HG03135 (cell line): ENCODE results near the gene OR56A4.

ENCODE experiments used
- ATAC-seq: cut with Tn5 transposase; IDR thresholded peaks from one replicate; pipeline ENCODE4 v1.9.1; 2021; ENCODE audit warnings: mild to moderate bottlenecking, moderate library complexity; ENCODE audit not compliant: unreplicated experiment

The OR56A4 gene

GRCh38 chr11:6006846-6007245 lies at the start of gene OR56A4:
OR56A4 (minus strand) TSS chr11:6006946; CDS start chr11:6002992, 3,954 bp downstream.
- ATAC-seq = no peak

GRCh38 chr11:6055569-6055968 lies 48.8 kb upstream of the OR56A4 start:
- ATAC-seq = no peak

- no peak for ATAC-seq
Measured at GRCh38 chr11:6052374-6052773, 45.6 kb upstream of the OR56A4 start.

GRCh38 chr11:6040874-6041273 lies 34.1 kb upstream of the OR56A4 start:
- no peak for ATAC-seq

- ATAC-seq = no peak
Measured at GRCh38 chr11:6030708-6031405, 24.1 kb upstream of the OR56A4 start, which contains the start of gene OR56A1. OR56A1 (minus strand) TSS chr11:6030758; CDS start chr11:6027692, 3,066 bp downstream.

- ATAC-seq = no peak
Measured at GRCh38 chr11:6027501-6027900, 20.8 kb upstream of the OR56A4 start.

- ATAC-seq = no peak
Measured at GRCh38 chr11:6025056-6025455, 18.3 kb upstream of the OR56A4 start.

- ATAC-seq = no peak
Measured at GRCh38 chr11:6022956-6023355, 16.2 kb upstream of the OR56A4 start.

- no peak for ATAC-seq
Measured at GRCh38 chr11:6013042-6013441, 6.3 kb upstream of the OR56A4 start.

- ATAC-seq = no peak
Measured at GRCh38 chr11:6012035-6012668, 5.4 kb upstream of the OR56A4 start.

- ATAC-seq = no peak
Measured at GRCh38 chr11:6006395-6006794, 351 bp downstream of the OR56A4 start.

GRCh38 chr11:6002202-6002699 lies 4.5 kb downstream of the OR56A4 start:
- no peak for ATAC-seq

GRCh38 chr11:5994791-5995190 lies 12.0 kb downstream of the OR56A4 start:
- ATAC-seq = no peak

GRCh38 chr11:5992604-5993251 lies 14.0 kb downstream of the OR56A4 start:
- no peak for ATAC-seq

- ATAC-seq = no peak
Measured at GRCh38 chr11:5992150-5992549, 14.6 kb downstream of the OR56A4 start.

- no peak for ATAC-seq
Measured at GRCh38 chr11:5989203-5989602, 17.5 kb downstream of the OR56A4 start.

- ATAC-seq = no peak
Measured at GRCh38 chr11:5986885-5987284, 19.9 kb downstream of the OR56A4 start, which contains the start of gene OR52L1. OR52L1 (minus strand) TSS chr11:5986985; CDS start chr11:5986930, 55 bp downstream.

GRCh38 chr11:5983443-5983842 lies 23.3 kb downstream of the OR56A4 start:
- no peak for ATAC-seq

GRCh38 chr11:5973530-5973929 lies 33.2 kb downstream of the OR56A4 start:
- ATAC-seq = no peak

GRCh38 chr11:5968394-5968793 lies 38.4 kb downstream of the OR56A4 start, which contains the start of gene OR56A5:
OR56A5 (minus strand) TSS chr11:5968494; CDS start chr11:5968494, 0 bp downstream.
- ATAC-seq = no peak

GRCh38 chr11:5967708-5968107 lies 39.0 kb downstream of the OR56A4 start:
- ATAC-seq = no peak

GRCh38 chr11:5966958-5967357 lies 39.8 kb downstream of the OR56A4 start:
- no peak for ATAC-seq
